HEK293 (cell line): Measurements from ENCODE around the gene PRDM10.

Experiments
- CTCF ChIA-PET: fragments of 350-600 bp; formaldehyde crosslinking; extraction: SDS; loops from one replicate; lab custom pipeline; 2021; ENCODE audit warnings: antibody characterized with exemption; lab: Yijun Ruan, JAX
- POLR2A ChIA-PET: fragments of 300-600 bp; formaldehyde crosslinking; extraction: SDS; loops from one replicate; lab custom pipeline; 2020; ENCODE audit warnings: antibody characterized with exemption, inconsistent platforms; lab: Yijun Ruan, JAX
- H3K27ac ChIP-seq: fragments of 200-500 bp; sonication (Bioruptor generic); 2 replicates; pipeline ENCODE4 v1.5.1; 2014; ENCODE audit warnings: low read depth, low read length, control low read depth, inconsistent platforms; ENCODE audit errors: extremely low read depth
- H3K36me3 ChIP-seq, 2 experiments: fragments of 200-500 bp in 1 of 2; sonication (Bioruptor generic) in 1 of 2; 1 replicate in 1 of 2; 2 replicates in 1 of 2; pipeline ENCODE4 v1.5.1; 2014 to 2017; ENCODE audit warnings: inconsistent platforms in 2 of 2, low read length in 2 of 2; ENCODE audit not compliant: control insufficient read depth in 2 of 2, insufficient read depth in 1 of 2
- H3K4me1 ChIP-seq: fragments of 200-500 bp; sonication (Bioruptor generic); 2 replicates; pipeline ENCODE4 v1.5.1; 2014; ENCODE audit warnings: mild to moderate bottlenecking, low read length, inconsistent platforms; ENCODE audit not compliant: control insufficient read depth, insufficient read depth
- H3K4me3 ChIP-seq: 2 replicates; pipeline ENCODE4 v1.5.1; 2011; ENCODE audit warnings: low read depth, mild to moderate bottlenecking, control low read depth, low read length, moderate library complexity
- H3K9me3 ChIP-seq: fragments of 200-500 bp; sonication (Bioruptor generic); 2 replicates; pipeline ENCODE4 v1.5.1; 2014; ENCODE audit warnings: low read depth, low read length, inconsistent platforms; ENCODE audit not compliant: control insufficient read depth, insufficient read depth
- ATF2 ChIP-seq: fragments of 450-650 bp; formaldehyde crosslinking; IDR thresholded peaks from 2 replicates; pipeline ENCODE4 v1.5.1; 2016; ENCODE audit warnings: missing biosample characterization, missing genetic modification characterization, low read depth
- BCL11A ChIP-seq: fragments of 450-650 bp; formaldehyde crosslinking; IDR thresholded peaks from 2 replicates; pipeline ENCODE4 v1.5.1; 2016; ENCODE audit warnings: low read depth, missing biosample characterization, missing genetic modification characterization
- GFI1B ChIP-seq: fragments of 450-650 bp; formaldehyde crosslinking; IDR thresholded peaks from 2 replicates; pipeline ENCODE4 v1.5.1; 2016; ENCODE audit warnings: missing biosample characterization, missing genetic modification characterization
- TRIM28 ChIP-seq: IDR thresholded peaks from 2 replicates; pipeline ENCODE4 v1.6.1; 2011; ENCODE audit warnings: low read length, control low read depth, borderline replicate concordance
- TSHZ1 ChIP-seq: fragments of 450-650 bp; formaldehyde crosslinking; IDR thresholded peaks from 2 replicates; pipeline ENCODE4 v1.5.1; 2016; ENCODE audit warnings: missing biosample characterization, missing genetic modification characterization, borderline replicate concordance
- ZBTB48 ChIP-seq: fragments of 450-650 bp; formaldehyde crosslinking; IDR thresholded peaks from 2 replicates; pipeline ENCODE4 v1.5.1; 2016; ENCODE audit warnings: missing biosample characterization, missing genetic modification characterization
- ZFP69B ChIP-seq: fragments of 450-650 bp; formaldehyde crosslinking; IDR thresholded peaks from 2 replicates; pipeline ENCODE4 v1.5.1; 2016; ENCODE audit warnings: missing biosample characterization, missing genetic modification characterization
- ZNF114 ChIP-seq: fragments of 450-650 bp; formaldehyde crosslinking; IDR thresholded peaks from 2 replicates; pipeline ENCODE4 v1.5.0; 2017; ENCODE audit warnings: missing biosample characterization, missing genetic modification characterization
- ZNF155 ChIP-seq: fragments of 450-650 bp; formaldehyde crosslinking; IDR thresholded peaks from 2 replicates; pipeline ENCODE4 v1.5.1; 2016; ENCODE audit warnings: missing biosample characterization, missing genetic modification characterization
- ZNF184 ChIP-seq: fragments of 450-650 bp; IDR thresholded peaks from 2 replicates; pipeline ENCODE4 v1.5.1; 2018; ENCODE audit warnings: missing biosample characterization, mild to moderate bottlenecking, missing genetic modification characterization
- ZNF214 ChIP-seq: fragments of 450-650 bp; formaldehyde crosslinking; IDR thresholded peaks from 2 replicates; pipeline ENCODE4 v1.5.1; 2017; ENCODE audit warnings: missing biosample characterization, mild to moderate bottlenecking, missing genetic modification characterization, borderline replicate concordance
- ZNF433 ChIP-seq: fragments of 450-650 bp; formaldehyde crosslinking; IDR thresholded peaks from 2 replicates; pipeline ENCODE4 v1.5.1; 2016; ENCODE audit warnings: missing biosample characterization, missing genetic modification characterization, low read depth
- ZNF449 ChIP-seq: fragments of 450-650 bp; formaldehyde crosslinking; IDR thresholded peaks from 2 replicates; pipeline ENCODE4 v1.5.1; 2017; ENCODE audit warnings: missing biosample characterization, mild to moderate bottlenecking, missing genetic modification characterization, moderate library complexity
- ZNF596 ChIP-seq: fragments of 450-650 bp; IDR thresholded peaks from 2 replicates; pipeline ENCODE4 v1.5.0; 2018; ENCODE audit warnings: missing biosample characterization, mild to moderate bottlenecking, missing genetic modification characterization, moderate library complexity
- ZNF645 ChIP-seq: fragments of 450-650 bp; formaldehyde crosslinking; IDR thresholded peaks from 2 replicates; pipeline ENCODE4; 2016; ENCODE audit warnings: missing biosample characterization, missing genetic modification characterization
- ZNF76 ChIP-seq: fragments of 450-650 bp; formaldehyde crosslinking; IDR thresholded peaks from 2 replicates; pipeline ENCODE4; 2016; ENCODE audit warnings: low read depth, missing biosample characterization, missing genetic modification characterization, borderline replicate concordance
- ZNF830 ChIP-seq: fragments of 450-650 bp; IDR thresholded peaks from 2 replicates; pipeline ENCODE4 v1.5.0; 2018; ENCODE audit warnings: missing biosample characterization, missing genetic modification characterization, low read depth, mild to moderate bottlenecking, moderate library complexity
- ZNF843 ChIP-seq: fragments of 450-650 bp; formaldehyde crosslinking; IDR thresholded peaks from 2 replicates; pipeline ENCODE4 v1.5.1; 2016; ENCODE audit warnings: missing biosample characterization, missing genetic modification characterization
- ZSCAN5A ChIP-seq: fragments of 450-650 bp; formaldehyde crosslinking; IDR thresholded peaks from 2 replicates; pipeline ENCODE4 v1.5.1; 2016; ENCODE audit warnings: missing biosample characterization, missing genetic modification characterization

Gene PRDM10

GRCh38 chr11:129951866-129952262 is 50.8 kb downstream of the PRDM10 start:
- Histone ChIP-seq H3K4me1 (no peaks in the 10 kb centered on the region), H3K27ac (no peak overlapping the region), H3K9me3 (no peaks in the 10 kb centered on the region), H3K4me3 (no peak overlapping the region), H3K36me3 (peaks cover 0 to 14% of the 10 kb centered on the region in 2 experiments; a peak in 1 of 3 replicates)
- CTCF ChIA-PET, result no interaction called here
- no peak for TF ChIP-seq ZNF645
- no peak for TF ChIP-seq ZNF114
- no peak for TF ChIP-seq ZSCAN5A
- no peak for TF ChIP-seq ZNF830 (tag by site-specific recombination)
- no peak for TF ChIP-seq ATF2
- TF ChIP-seq ZNF155 (tag by site-specific recombination), result no peak
- TF ChIP-seq ZNF214 (tag by site-specific recombination), result no peak
- TF ChIP-seq ZNF76 (tag by site-specific recombination), result no peak
- no peak for TF ChIP-seq ZBTB48 (tag by site-specific recombination)
- TF ChIP-seq BCL11A (tag by site-specific recombination), result no peak
- TF ChIP-seq ZNF184 (tag by site-specific recombination), result no peak
- no peak for TF ChIP-seq ZNF449 (tag by site-specific recombination)
- TF ChIP-seq TRIM28, result no peak
- no peak for TF ChIP-seq ZFP69B
- TF ChIP-seq ZNF596 (tag by site-specific recombination), result no peak
- no peak for TF ChIP-seq ZNF433
- TF ChIP-seq TSHZ1 (tag by site-specific recombination), result no peak
- TF ChIP-seq ZNF843 (tag by site-specific recombination), result no peak
- no peak for TF ChIP-seq GFI1B (tag by site-specific recombination)
- POLR2A ChIA-PET, result no interaction called here
